ENCODE results near the gene ATP5F1D.

The ATP5F1D gene

DNA sequence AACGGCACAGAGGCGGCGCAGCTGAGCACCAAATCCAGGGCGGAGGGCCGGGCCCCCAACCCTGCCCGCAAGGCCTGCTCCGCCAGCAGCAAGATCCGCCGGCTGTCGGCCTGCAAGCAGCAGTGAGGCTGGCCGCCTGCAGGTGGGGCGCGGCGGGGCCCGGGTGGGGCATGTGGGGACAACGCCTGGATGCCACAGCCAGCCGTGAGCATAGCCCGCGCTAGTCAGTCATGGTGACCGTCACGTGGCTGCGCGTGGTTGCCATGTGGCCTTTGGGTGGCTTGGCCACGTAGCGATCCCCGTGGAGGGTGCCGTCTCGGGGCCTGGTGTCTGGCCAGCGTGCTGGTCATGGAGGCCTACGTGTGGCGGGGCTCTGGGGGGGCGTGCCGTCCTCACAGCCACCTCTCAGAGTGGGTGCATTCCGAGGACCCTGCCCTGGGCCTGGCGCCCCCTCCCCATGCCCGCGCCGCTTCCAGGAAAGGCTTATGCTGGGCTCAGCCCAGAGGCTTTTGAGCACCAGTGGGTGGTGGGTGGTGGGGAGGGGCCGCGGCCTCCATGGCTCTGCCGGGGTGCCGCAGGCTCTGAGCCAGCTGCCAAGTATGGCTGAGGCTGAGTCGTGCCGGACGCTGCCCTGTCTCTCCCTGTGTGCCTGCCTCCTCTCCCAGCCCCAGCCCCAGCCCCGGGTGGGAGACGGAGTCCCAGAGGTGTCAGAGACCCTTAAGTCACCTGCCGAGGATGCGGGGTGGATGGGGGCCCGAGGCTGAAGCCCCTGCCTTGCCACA is 14.8 kb upstream of the ATP5F1D start:
- TF ChIP-seq GATA3 (IDR thresholded peaks at IDR 0.05; ENCODE audit: low read depth, low read length) (no peak), GATA2 (IDR thresholded peaks at IDR 0.05; ENCODE audit: low read depth, low read length) (no peak)

- TF ChIP-seq GATA2 (IDR thresholded peaks at IDR 0.05; ENCODE audit: low read depth, low read length) = no peak
- TF ChIP-seq GATA3 (IDR thresholded peaks at IDR 0.05; ENCODE audit: low read depth, low read length) = no peak
Observed at GRCh38 chr19:1227304-1228054, 14.1 kb upstream of the ATP5F1D start.

GRCh38 chr19:1228161-1228957 is 13.2 kb upstream of the ATP5F1D start:
- TF ChIP-seq GATA2 (IDR thresholded peaks at IDR 0.05; ENCODE audit: low read depth, low read length) (no peak), GATA3 (IDR thresholded peaks at IDR 0.05; ENCODE audit: low read depth, low read length) (no peak)

DNA sequence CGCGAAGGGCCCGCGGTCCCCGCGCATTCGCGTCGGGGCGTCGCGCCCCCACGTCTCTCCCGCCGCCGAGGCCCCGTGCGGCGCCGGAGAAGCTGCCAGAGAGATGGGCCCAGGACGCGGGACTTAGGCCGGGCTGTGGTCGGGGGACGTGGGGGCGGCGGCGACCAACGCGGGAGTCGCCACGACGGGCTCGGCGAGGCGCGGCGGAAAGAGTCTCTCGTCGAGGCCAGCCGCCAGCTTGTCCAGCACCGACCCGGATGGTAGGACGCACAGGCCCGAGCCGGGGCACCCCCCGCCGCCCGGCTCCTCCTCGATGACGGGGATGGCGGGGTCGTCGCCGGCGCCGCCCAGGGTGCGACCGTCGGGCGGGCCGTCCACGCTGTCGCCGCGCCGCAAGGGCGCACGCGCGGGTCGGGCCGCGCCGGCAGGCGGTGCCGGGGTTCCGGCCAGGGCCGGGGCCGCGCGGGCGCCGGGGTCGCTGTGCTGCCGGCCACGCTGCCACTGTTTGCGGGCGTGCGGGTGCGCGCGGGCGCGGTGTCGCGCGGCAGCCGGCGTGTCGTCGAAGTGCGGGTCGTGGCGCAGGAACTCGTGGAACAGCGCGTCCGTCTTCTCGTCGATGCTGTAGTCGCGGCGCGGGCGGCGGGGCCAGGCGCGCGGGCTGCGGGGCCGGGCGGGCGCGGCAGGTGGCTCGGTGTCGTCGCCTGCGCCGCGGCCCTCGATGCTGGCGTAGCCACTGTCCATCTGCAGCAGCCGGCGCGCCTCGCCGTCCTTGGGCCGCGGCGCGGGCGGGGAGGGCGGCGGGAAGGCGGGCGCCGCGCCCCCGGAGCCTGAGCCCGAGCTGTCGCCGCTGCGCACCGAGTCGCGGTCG is 12.3 kb upstream of the ATP5F1D start:
- TF ChIP-seq GATA2 (IDR thresholded peaks at IDR 0.05; ENCODE audit: low read depth, low read length) = no peak
- TF ChIP-seq GATA3 (IDR thresholded peaks at IDR 0.05; ENCODE audit: low read depth, low read length) = no peak

DNA sequence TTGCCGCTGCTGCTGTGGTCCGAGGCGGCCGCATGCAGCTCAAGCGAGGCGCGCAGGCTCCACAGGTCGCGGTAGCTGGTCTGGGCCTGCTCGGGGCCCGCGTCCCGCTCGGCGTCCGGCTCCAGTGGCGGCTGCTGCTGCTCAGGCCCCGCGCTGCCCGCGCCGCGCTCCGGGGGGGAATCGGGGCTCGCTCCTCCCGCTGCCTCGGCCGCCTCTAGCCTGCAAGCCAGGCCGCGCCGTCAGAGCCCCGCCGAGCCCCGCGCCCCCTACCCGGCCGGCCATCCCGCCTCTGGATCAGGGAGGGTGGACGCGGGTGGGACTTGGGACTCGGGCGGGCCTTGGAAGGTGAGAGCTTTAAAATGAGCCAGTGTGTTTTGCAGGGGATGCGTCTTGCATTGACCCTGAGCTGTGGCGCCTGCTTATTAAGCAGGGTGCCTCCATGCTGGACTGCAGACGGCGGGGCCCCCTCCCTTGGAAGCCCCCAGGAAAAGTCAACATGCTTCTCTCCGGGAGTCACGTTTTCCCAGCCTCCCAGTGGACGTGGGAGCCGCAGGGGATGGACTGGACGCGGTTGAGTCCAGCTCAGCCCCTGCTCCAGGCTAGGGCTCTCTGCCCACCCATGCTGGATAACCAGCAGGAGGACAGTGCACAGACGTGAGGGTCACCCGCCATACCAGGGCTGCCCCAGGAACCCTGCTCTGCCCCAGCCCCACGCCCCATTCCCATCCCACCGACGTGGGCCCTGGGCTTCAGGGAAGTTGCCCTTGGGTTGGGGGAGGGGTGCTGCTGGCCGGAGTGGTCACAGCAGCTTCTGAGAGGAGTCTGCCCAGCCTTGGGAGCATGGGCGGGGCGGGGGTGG is 11.4 kb upstream of the ATP5F1D start:
- no peak for TF ChIP-seq GATA2 (IDR thresholded peaks at IDR 0.05; ENCODE audit: low read depth, low read length)
- no peak for TF ChIP-seq GATA3 (IDR thresholded peaks at IDR 0.05; ENCODE audit: low read depth, low read length)

DNA sequence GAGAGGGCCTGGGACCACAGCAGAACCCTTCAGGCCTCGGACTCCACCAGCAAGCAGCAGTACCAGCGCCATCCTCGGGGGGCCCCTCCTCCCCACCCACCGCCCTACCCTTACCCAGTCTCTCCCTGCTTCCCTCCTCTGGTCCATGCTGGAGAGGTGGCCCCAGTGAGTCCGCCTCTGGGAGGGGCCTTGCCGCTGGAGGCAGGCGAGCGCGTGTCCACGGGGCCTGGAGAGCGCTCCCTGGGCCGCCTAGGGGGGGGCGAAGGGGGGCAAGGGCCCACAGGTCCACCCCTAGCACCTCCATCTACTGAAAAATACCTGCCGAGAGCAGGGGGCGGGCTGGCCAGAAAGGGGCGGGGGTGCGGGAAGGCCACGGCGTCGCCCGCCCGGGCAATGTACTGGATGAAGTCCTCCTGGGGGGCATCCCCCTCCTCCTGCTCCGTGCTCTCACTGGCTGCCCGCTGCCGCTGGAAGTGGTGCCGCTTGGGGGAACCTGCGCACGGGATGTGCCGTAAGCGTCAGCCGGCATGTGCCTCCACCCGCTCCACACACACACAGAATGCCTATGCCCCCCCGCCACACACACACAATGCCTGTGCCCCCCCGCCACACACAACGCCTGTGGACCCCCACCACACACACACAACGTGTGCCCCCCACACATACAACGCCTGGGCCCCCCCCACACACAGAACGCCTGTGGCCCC is 10.6 kb upstream of the ATP5F1D start:
- TF ChIP-seq GATA3 (IDR thresholded peaks at IDR 0.05; ENCODE audit: low read depth, low read length) (no peak), GATA2 (IDR thresholded peaks at IDR 0.05; ENCODE audit: low read depth, low read length) (no peak)

GRCh38 chr19:1231729-1232637 is 9.6 kb upstream of the ATP5F1D start:
- TF ChIP-seq GATA2 (IDR thresholded peaks at IDR 0.05; ENCODE audit: low read depth, low read length) = no peak
- TF ChIP-seq GATA3 (IDR thresholded peaks at IDR 0.05; ENCODE audit: low read depth, low read length) = no peak

DNA sequence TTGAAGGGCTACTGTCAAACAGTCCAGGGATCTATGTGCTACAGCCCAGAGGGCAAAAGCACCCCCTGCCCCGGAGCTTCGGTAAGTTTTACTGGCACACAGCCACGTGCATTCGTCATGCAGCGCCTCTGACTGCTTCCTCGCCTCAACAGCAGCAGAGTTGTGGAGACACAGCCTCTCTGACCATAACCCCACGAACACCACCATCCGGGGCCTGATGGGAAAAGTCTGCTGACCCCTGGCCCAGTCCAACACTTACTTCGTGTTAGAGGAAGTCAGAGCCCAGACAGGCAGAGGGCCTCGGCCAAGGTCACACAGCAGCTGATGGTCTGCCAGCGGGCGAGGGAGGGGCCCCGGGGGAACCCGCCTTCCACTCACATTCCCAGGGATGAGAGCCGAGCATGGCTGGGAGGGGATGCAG is 8.9 kb upstream of the ATP5F1D start:
- no peak for TF ChIP-seq GATA2 (IDR thresholded peaks at IDR 0.05; ENCODE audit: low read depth, low read length)
- no peak for TF ChIP-seq GATA3 (IDR thresholded peaks at IDR 0.05; ENCODE audit: low read depth, low read length)

DNA sequence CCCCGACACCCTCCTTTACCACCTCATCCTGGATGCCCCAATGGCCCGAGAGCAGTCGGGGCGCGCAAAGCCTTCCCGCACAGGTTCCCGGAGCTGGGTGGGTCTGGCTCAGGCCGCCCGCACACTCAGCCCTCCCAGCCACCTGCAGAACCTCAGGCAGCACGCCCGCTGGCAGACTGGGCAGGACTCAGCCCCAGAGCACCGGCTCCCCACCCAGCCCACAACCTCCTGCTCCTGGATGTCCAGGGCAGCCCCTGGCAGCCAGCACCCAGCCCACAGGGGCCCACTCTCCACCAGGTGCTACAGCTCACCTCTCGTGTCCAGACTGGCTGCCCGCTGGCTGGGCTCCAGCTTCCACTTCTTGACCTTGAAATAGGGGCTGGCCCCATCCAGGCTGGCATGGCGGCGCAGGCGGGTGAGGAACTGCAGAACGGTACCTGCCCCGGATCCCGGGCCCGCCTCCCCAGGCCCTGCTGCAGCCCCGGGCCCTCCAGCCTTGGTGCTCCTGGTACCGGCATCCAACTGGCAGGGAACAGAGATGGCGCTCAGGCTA is 8.4 kb upstream of the ATP5F1D start:
- no peak for TF ChIP-seq GATA3 (IDR thresholded peaks at IDR 0.05; ENCODE audit: low read depth, low read length)
- no peak for TF ChIP-seq GATA2 (IDR thresholded peaks at IDR 0.05; ENCODE audit: low read depth, low read length)

DNA sequence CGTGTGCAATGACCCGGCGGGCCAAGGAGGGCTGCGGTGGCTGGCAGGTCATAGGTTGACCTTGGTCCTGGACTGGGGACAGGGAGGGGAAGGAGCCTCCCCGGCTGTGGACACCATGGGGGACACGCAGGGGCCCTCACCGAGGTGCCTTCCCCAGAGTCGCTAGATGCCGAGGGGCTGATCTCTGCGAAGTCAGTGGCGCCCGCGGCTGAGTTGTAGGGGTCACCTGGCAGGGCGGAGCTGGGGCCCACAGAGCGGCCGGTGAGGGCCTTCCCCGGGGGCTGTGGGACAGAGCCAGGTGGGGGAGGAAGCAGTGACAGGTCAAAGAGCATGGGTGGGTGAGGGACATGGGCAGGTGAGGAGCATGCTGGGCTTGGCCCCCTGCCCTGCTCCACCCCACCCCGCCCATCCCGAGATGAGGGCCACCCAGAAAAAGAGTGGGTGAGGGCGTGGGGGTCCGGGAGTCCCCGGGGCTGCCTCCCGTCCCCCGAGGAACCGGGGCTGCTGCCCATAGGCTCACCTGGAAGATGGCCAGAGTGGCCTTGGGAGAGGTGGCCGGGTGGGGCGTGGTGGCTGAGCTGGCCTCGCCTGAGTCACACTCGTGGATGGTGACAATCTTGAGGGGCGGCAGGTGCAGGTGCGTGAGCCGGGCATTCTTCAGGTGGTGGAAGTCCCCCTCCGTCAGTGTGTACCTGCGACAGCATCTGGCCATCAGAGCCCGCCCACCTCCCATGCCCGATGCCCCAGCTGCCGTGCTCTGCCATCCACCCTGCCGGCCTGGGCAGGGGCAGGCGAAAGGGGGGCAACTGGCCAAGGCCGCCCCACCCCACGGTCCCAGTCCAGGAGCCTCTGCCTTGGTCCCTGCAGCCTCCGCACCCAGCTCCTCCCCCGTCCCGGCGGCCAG is 7.2 kb upstream of the ATP5F1D start:
- TF ChIP-seq GATA3 (IDR thresholded peaks at IDR 0.05; ENCODE audit: low read depth, low read length) = no peak
- TF ChIP-seq GATA2 (IDR thresholded peaks at IDR 0.05; ENCODE audit: low read depth, low read length) = no peak

Measured in SH-SY5Y (cell line).